Activated B cell treated with CpG ODN at 0.5 μM for 24 hours (primary cell): ENCODE results near the gene ARID4B. TPM values are rescaled to one million over a fixed set of nuclear protein-coding genes. Genes with fewer than 3 reads are reported as not detected.

ENCODE experiments used
- ATAC-seq: fragments of 200-7000 bp; cut with Tn5 transposase; one replicate; pipeline ENCODE4 v1.10.0; 2021; ENCODE audit warnings: low read depth, mild to moderate bottlenecking, moderate library complexity
- CTCF ChIA-PET: fragments of 350-600 bp; sonication (Branson Sonifier 250); formaldehyde crosslinking; loops from one replicate; lab custom pipeline; 2021; ENCODE audit warnings: antibody characterized with exemption; lab: Charles Lee
- POLR2A ChIA-PET: fragments of 350-600 bp; sonication (Branson Sonifier 250); formaldehyde crosslinking; loops from one replicate; lab custom pipeline; 2021; ENCODE audit warnings: antibody characterized with exemption; lab: Charles Lee
- DNase-seq: peaks from one replicate; pipeline ENCODE4 v3.0.0; 2022
- H3K27ac Mint-ChIP-seq: one replicate; pipeline ENCODE4 v1.8.0; 2020; ENCODE audit warnings: mixed read lengths
- H3K27me3 Mint-ChIP-seq: one replicate; pipeline ENCODE4 v1.8.0; 2021; ENCODE audit warnings: mixed read lengths
- H3K36me3 Mint-ChIP-seq: one replicate; pipeline ENCODE4 v1.8.0; 2021; ENCODE audit warnings: low read depth, mixed read lengths
- H3K4me1 Mint-ChIP-seq: one replicate; pipeline ENCODE4 v1.8.0; 2021; ENCODE audit warnings: mixed read lengths
- H3K4me3 Mint-ChIP-seq: one replicate; pipeline ENCODE4 v1.8.0; 2020; ENCODE audit warnings: mild to moderate bottlenecking, mixed read lengths
- H3K9me3 Mint-ChIP-seq: one replicate; pipeline ENCODE4 v1.8.0; 2020; ENCODE audit warnings: mixed read lengths
- intact Hi-C: fragments of 100-400 bp; cut with micrococcal nuclease; formaldehyde crosslinking; loops from one replicate; pipeline ENCODE4 v1.15.1; 2024
- total RNA-seq: library from RNA; stranded (reverse); gene quantifications from 2 replicates; pipeline ENCODE4 v1.2.3, GENCODE V29; 2022
- TF ChIP-seq, protein P1 (sequence below): fragments of 200-600 bp; IDR thresholded peaks from one replicate; pipeline ENCODE4 v1.8.0; 2022; ENCODE audit warnings: antibody characterized with exemption, mild to moderate bottlenecking

Gene ARID4B
- total RNA-seq, 1 donor from 2014 or later, result 78.5 TPM

DNA sequence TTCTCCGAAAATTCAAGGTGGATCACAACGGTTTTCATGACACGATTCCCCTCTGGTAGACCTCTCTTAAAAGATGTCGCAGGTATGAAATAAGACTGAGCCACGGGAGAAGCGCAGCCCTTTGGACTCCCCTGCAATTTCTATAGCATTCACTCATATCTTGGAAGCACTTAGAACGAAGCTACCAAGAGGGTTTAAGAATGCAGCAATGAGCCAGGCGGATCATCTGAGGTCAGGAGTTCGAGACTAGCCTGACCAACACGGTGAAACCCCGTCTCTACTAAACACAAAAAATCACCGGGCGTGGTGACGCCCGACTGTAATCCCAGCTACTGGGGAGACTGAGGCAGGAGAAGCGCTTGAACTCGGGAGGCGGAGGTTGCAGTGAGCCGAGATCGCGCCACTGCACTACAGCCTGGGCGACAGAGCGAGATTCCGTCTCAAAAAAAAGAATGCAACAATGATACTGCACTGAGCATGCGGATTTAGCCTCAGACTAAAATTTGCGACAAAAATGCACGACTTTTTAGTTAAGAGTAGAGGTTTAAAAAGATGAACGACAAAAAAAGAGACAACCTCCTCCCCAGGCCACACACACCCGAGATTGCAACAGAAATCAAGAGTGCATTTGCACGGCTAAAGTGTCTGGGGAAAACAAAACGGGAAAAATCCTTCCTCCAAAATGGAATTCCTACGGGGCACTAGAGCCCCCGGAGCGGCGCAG, 200.1 kb downstream of the ARID4B start:
- intact Hi-C loops, result loop anchor here (1.0 kb wide), 6 partner anchors 24 to 755 kb away; partner anchors contain the start of genes COA6, IRF2BP2, RBM34 and TARBP1
- CTCF ChIA-PET, result no interaction called here
- Mint-ChIP-seq H3K27ac (peak overlapping the region; percentile 93), H3K4me3 (peak overlapping the region; percentile 97), H3K36me3 (peaks cover 48% of the 10 kb centered on the region), H3K9me3 (no peaks in the 10 kb centered on the region), H3K27me3 (no peaks in the 10 kb centered on the region), H3K4me1 (peaks cover 46% of the 10 kb centered on the region)
- TF ChIP-seq, protein P1, sequence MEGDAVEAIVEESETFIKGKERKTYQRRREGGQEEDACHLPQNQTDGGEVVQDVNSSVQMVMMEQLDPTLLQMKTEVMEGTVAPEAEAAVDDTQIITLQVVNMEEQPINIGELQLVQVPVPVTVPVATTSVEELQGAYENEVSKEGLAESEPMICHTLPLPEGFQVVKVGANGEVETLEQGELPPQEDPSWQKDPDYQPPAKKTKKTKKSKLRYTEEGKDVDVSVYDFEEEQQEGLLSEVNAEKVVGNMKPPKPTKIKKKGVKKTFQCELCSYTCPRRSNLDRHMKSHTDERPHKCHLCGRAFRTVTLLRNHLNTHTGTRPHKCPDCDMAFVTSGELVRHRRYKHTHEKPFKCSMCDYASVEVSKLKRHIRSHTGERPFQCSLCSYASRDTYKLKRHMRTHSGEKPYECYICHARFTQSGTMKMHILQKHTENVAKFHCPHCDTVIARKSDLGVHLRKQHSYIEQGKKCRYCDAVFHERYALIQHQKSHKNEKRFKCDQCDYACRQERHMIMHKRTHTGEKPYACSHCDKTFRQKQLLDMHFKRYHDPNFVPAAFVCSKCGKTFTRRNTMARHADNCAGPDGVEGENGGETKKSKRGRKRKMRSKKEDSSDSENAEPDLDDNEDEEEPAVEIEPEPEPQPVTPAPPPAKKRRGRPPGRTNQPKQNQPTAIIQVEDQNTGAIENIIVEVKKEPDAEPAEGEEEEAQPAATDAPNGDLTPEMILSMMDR, result no peak
- POLR2A ChIA-PET, result interaction anchor here (0.6 to 2.6 kb wide), 5 partner anchors 22 to 754 kb away, joined by 4 to 24 read pairs (median 4); partner anchors contain the start of genes COA6 and RBM34
- ATAC-seq, result no peak
- no peak for DNase-seq

DNA sequence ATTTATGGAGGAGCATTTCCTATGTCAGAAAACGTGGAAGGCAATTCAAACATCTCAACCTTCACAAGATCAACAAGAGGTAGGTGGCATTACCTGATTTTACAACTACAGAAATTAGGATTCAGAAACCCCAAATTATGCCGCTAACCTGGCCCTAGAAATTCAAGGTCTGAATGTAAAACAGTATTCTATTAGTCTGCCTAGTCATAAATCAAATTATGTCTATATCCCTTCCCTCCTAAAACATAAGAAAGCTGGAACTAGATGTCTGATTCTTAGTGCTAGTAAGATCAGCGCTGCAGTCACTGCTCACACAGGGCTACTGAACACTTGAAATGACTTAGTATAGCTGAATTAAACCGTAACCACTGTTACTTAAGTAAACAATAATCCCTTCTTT, 200.8 kb downstream of the ARID4B start:
- CTCF ChIA-PET, result interaction anchor here (0.9 kb wide), 1 partner anchor 290 kb away, joined by 3 read pairs; no protein-coding TSS in a partner anchor
- Mint-ChIP-seq H3K9me3 (no peaks in the 10 kb centered on the region), H3K36me3 (peaks cover 47% of the 10 kb centered on the region), H3K27ac (peak overlapping the region; percentile 93), H3K27me3 (no peaks in the 10 kb centered on the region), H3K4me3 (peak overlapping the region; percentile 97), H3K4me1 (peaks cover 51% of the 10 kb centered on the region)
- DNase-seq (no peak), ATAC-seq (no peak)
- intact Hi-C loops, result no loop called here
- TF ChIP-seq, protein P1, result no peak
- POLR2A ChIA-PET, result interaction anchor here (0.6 to 0.8 kb wide), 2 partner anchors 34 kb away, joined by 3 to 4 read pairs; partner anchors contain the start of gene RBM34

DNA sequence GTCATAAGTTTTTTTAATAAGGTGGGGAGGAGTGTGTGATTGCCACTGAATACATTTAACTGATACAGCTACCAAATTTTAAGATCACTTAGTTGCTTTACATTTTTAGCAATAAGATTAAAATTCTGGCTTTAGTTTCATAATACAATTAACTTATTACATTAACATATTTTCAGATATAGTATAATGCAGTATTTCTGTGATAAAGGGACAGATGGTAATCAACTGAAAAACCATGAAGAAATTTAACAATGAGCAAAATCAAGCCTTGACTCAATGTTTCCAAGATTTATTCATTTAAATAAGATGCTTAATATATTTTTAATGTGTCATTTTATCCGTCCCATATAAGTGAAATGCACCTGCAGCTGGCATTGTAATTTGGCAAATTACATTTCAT, 203.3 kb downstream of the ARID4B start:
- Mint-ChIP-seq H3K27me3 (no peaks in the 10 kb centered on the region), H3K36me3 (peaks cover 60% of the 10 kb centered on the region), H3K9me3 (no peaks in the 10 kb centered on the region), H3K4me3 (no peak overlapping the region), H3K4me1 (peaks cover 54% of the 10 kb centered on the region), H3K27ac (no peak overlapping the region)
- DNase-seq (no peak), ATAC-seq (no peak)
- ChIA-PET CTCF (no interaction called here), POLR2A (no interaction called here)
- TF ChIP-seq, protein P1, result no peak
- intact Hi-C loops, result no loop called here

DNA sequence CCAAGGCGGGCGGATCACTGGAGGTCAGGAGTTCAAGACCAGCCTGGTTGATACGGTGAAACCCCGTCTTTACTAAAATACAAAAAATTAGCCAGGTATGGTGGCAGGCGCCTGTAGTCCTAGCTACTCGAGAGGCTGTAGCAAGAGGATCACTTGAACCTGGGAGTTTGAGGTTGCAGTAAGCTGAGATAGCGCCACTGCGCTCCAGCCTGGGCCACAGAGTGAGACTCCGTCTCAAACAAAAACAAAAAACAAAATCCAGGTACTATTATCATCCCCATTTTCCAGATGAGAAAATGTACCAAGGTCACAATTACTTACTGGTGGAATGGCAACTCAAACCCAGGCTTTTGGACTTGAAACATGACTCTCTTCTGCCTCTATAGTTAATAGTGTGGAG, 203.9 kb downstream of the ARID4B start:
- peaks cover 53% of the 10 kb centered on the region for H3K4me1 Mint-ChIP-seq
- no peaks in the 10 kb centered on the region for H3K9me3 Mint-ChIP-seq
- TF ChIP-seq, protein P1, result no peak
- no peak overlapping the region for H3K27ac Mint-ChIP-seq
- DNase-seq (no peak), ATAC-seq (no peak)
- intact Hi-C loops, result no loop called here
- peaks cover 66% of the 10 kb centered on the region for H3K36me3 Mint-ChIP-seq
- POLR2A ChIA-PET, result no interaction called here
- no peaks in the 10 kb centered on the region for H3K27me3 Mint-ChIP-seq
- H3K4me3 Mint-ChIP-seq, result no peak overlapping the region
- CTCF ChIA-PET, result no interaction called here

DNA sequence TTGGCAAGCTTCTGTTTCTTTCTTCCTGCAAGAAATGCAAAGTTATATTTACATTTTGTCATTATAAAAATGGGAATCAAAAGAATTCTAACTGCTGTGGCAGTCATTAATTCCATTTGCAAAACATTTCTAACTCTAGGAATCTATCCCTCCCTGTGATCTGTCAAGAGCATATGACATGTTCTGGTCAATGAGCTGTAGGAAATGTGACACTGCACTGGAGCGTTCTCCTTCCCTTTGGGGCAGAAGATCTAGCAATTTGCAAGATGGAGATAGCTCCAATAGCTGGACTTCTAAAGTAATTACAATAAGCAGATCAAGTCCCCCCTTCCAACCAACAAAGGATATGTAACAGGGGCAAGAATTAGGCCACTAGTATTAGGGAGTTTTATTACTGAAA, 205.6 kb downstream of the ARID4B start:
- Mint-ChIP-seq H3K9me3 (no peaks in the 10 kb centered on the region), H3K4me3 (no peak overlapping the region), H3K27me3 (no peaks in the 10 kb centered on the region), H3K27ac (no peak overlapping the region), H3K36me3 (peaks cover 70% of the 10 kb centered on the region), H3K4me1 (peaks cover 39% of the 10 kb centered on the region)
- DNase-seq (no peak), ATAC-seq (no peak)
- ChIA-PET POLR2A (no interaction called here), CTCF (interaction anchor here (1.9 kb wide), 1 partner anchor 32 kb away, joined by 6 read pairs; no protein-coding TSS in a partner anchor)
- intact Hi-C loops, result no loop called here
- TF ChIP-seq, protein P1, result no peak

Other genes with a start within 250 kb of the ARID4B start
- 80.6 and 82.7 TPM in 2 replicates for gene TOMM20, start 199.3 kb downstream of the ARID4B start, total RNA-seq
- gene RBM34, start 166.9 kb downstream of the ARID4B start, total RNA-seq, result 122 and 128 TPM in 2 replicates
- gene GGPS1, start 391 bp upstream of the ARID4B start, total RNA-seq, result 25.4 and 33.8 TPM in 2 replicates
- 13.9 and 19.1 TPM in 2 replicates for gene TBCE, start 39.2 kb upstream of the ARID4B start, total RNA-seq
- 9.1 and 9.5 TPM in 2 replicates for gene B3GALNT2, start 176.3 kb upstream of the ARID4B start, total RNA-seq